K562 (cell line): ENCODE results near the gene METTL25B. TPM values are rescaled to one million over a fixed set of nuclear protein-coding genes. Genes with fewer than 3 reads are reported as not detected.

Experiments
- AFF1 ChIP-seq, 2 experiments: fragments of 450-650 bp; IDR thresholded peaks; 2 replicates each; pipeline ENCODE4 v1.6.1; 2018; ENCODE audit warnings: mild to moderate bottlenecking in 2 of 2, low read depth in 1 of 2; ENCODE audit not compliant: partially characterized antibody in 2 of 2
- CBX1 ChIP-seq: sonication (generic); IDR thresholded peaks from 2 replicates; pipeline ENCODE4 v1.6.1; 2016; ENCODE audit warnings: antibody characterized with exemption, low read depth, mild to moderate bottlenecking
- CEBPG ChIP-seq, 3 experiments: fragments of 200-800 bp in 1 of 3; sonication (Bioruptor generic) in 1 of 3; sonication (generic) in 1 of 3; formaldehyde crosslinking in 1 of 3; IDR thresholded peaks in 2 of 3; conservative IDR thresholded peaks in 1 of 3; 2 replicates each; pipeline versions ENCODE4 v1.6.1 to v1.8.0; 2016 to 2022; ENCODE audit warnings: missing compliant biosample characterization in 2 of 3, missing genetic modification characterization in 2 of 3, mild to moderate bottlenecking in 1 of 3, missing genetic modification reagents in 1 of 3
- DLX4 ChIP-seq: fragments of 250-450 bp; sonication (Bioruptor Pico); IDR thresholded peaks from 2 replicates; pipeline ENCODE4 v1.6.1; 2021; ENCODE audit warnings: mild to moderate bottlenecking
- FOXK1 ChIP-seq: sonication (generic); formaldehyde crosslinking; IDR thresholded peaks from 2 replicates; pipeline ENCODE4 v1.8.0; 2022; ENCODE audit warnings: missing genetic modification reagents, mild to moderate bottlenecking, borderline replicate concordance
- HMBOX1 ChIP-seq: sonication (generic); IDR thresholded peaks from 2 replicates; pipeline ENCODE4 v1.6.1; 2016
- HNRNPLL ChIP-seq: fragments of 200-400 bp; formaldehyde crosslinking; IDR thresholded peaks from 2 replicates; pipeline ENCODE4 v1.6.1; 2017; ENCODE audit warnings: low read length, low read depth, mild to moderate bottlenecking; ENCODE audit not compliant: poor library complexity, severe bottlenecking
- MCM5 ChIP-seq: fragments of 450-650 bp; IDR thresholded peaks from 2 replicates; pipeline ENCODE4 v1.6.1; 2016; ENCODE audit warnings: low read depth
- NFRKB ChIP-seq: fragments of 450-650 bp; IDR thresholded peaks from 2 replicates; pipeline ENCODE4 v1.6.1; 2016; ENCODE audit warnings: low read depth
- PHB2 ChIP-seq: fragments of 450-650 bp; IDR thresholded peaks from 2 replicates; pipeline ENCODE4 v1.6.1; 2017; ENCODE audit warnings: low read depth
- POLR2G ChIP-seq: fragments of 200-400 bp; formaldehyde crosslinking; IDR thresholded peaks from 2 replicates; pipeline ENCODE4 v1.6.1; 2017; ENCODE audit warnings: low read depth, mild to moderate bottlenecking, antibody characterized with exemption, low read length, moderate library complexity
- POLR3G ChIP-seq: IDR thresholded peaks from 2 replicates; pipeline ENCODE4 v1.6.1; 2011; ENCODE audit not compliant: insufficient read length, insufficient replicate concordance; ENCODE audit errors: extremely low read depth
- SMAD3 ChIP-seq: fragments of 450-650 bp; formaldehyde crosslinking; conservative IDR thresholded peaks from 2 replicates; pipeline ENCODE4 v1.4.0; 2020; ENCODE audit warnings: mild to moderate bottlenecking
- TARDBP ChIP-seq: fragments of 450-650 bp; IDR thresholded peaks from 2 replicates; pipeline ENCODE4 v1.6.1; 2016
- ZC3H4 ChIP-seq: sonication (generic); formaldehyde crosslinking; IDR thresholded peaks from 2 replicates; pipeline ENCODE4 v1.9.0; 2021; ENCODE audit warnings: missing genetic modification reagents, borderline replicate concordance
- ZNF3 ChIP-seq: fragments of 250-450 bp; sonication (Bioruptor Pico); IDR thresholded peaks from 2 replicates; pipeline ENCODE4 v1.5.0; 2021; ENCODE audit warnings: mild to moderate bottlenecking, moderate library complexity
- ZNF311 ChIP-seq: fragments of 250-450 bp; sonication (Bioruptor Pico); IDR thresholded peaks from 2 replicates; pipeline ENCODE4 v1.4.0; 2020; ENCODE audit warnings: mild to moderate bottlenecking, moderate library complexity
- ZSCAN29 ChIP-seq: fragments of 450-650 bp; IDR thresholded peaks from 2 replicates; pipeline ENCODE4 v1.6.1; 2017
- polyA plus RNA-seq, 8 experiments: library from polyadenylated mRNA; depleted of rRNA in 4 of 8; stranded (reverse) in 5 of 8; unstranded in 3 of 8; fragments of >200 nt; fragmentation: Nextera tagmentation in 2 of 8; fragmentation: Illumina TruSeq in 1 of 8; extraction: Ambion mirVana in 2 of 8; extraction: Trizol in 1 of 8; gene quantifications; 2 replicates each; pipeline versions ENCODE4 v1.2.1 to v1.2.3, GENCODE V29; 2011 to 2014; ENCODE audit warnings: inconsistent platforms in 1 of 8, missing spikeins in 1 of 8
- total RNA-seq, 7 experiments: library from RNA; depleted of rRNA in 6 of 7; stranded (reverse); fragments of >200 nt in 6 of 7; fragmentation: Illumina TruSeq in 2 of 7; extraction: Trizol in 2 of 7; gene quantifications; 2 replicates each; pipeline versions ENCODE4 v1.2.1 to v1.2.3, GENCODE V29; 2011 to 2021; ENCODE audit warnings: low replicate concordance in 1 of 7

METTL25B gene
- total and polyA plus RNA-seq, 9 of the 15 experiments (the other 6 are each of a cell fraction or from before 2014, with no cell fraction given): 7.7 to 48.3 (median 33.1) TPM

GRCh38 chr1:156727926-156728598 lies at the start of gene METTL25B (continued):
- TF ChIP-seq HMBOX1: no peak
- no peak for TF ChIP-seq MCM5
- no peak for TF ChIP-seq CEBPG (CRISPR knock-in tag; IDR thresholded peaks at IDR 0.05)
- TF ChIP-seq CEBPG (tag; conservative IDR thresholded peaks at IDR 0.05 in 1 of 2, IDR thresholded peaks at IDR 0.05 in 1 of 2): no peak
- no peak for TF ChIP-seq TARDBP
- TF ChIP-seq POLR2G: peak; percentile 93; the same call in 1 of the 2 replicates
- no peak for TF ChIP-seq CBX1
- no peak for TF ChIP-seq ZNF311 (CRISPR knock-in tag)
- no peak for TF ChIP-seq NFRKB
- no peak for TF ChIP-seq DLX4 (CRISPR knock-in tag)
- no peak for TF ChIP-seq ZC3H4 (CRISPR knock-in tag)
- no peak for TF ChIP-seq ZNF3 (CRISPR knock-in tag)
- TF ChIP-seq AFF1 (IDR thresholded peaks at IDR 0.05; ENCODE audit: low read depth in 1 of 2, partially characterized antibody in 2 of 2): peak in 1 of 2 experiments; percentile 32
- TF ChIP-seq SMAD3 (CRISPR knock-in tag): no peak
- no peak for TF ChIP-seq PHB2
- TF ChIP-seq POLR3G: no peak
- no peak for TF ChIP-seq HNRNPLL
- TF ChIP-seq FOXK1 (CRISPR knock-in tag): no peak
- TF ChIP-seq ZSCAN29: no peak; the same call in 1 of the 2 replicates
